NT2/D1 (cell line): ENCODE data around the gene PAPOLG.

ENCODE experiments used
- SUZ12 ChIP-seq: IDR thresholded peaks from 2 replicates; pipeline ENCODE4 v1.6.1; 2011; ENCODE audit not compliant: insufficient read length, insufficient read depth; ENCODE audit errors: extremely low read depth
- ZNF274 ChIP-seq: IDR thresholded peaks from 2 replicates; pipeline ENCODE4 v1.6.1; 2011; ENCODE audit warnings: mild to moderate bottlenecking, low read depth, low read length

GRCh38 chr2:60796573-60797509, 40.8 kb downstream of the PAPOLG start:
- no peak for TF ChIP-seq SUZ12
- TF ChIP-seq ZNF274 = no peak
